HepG2 (cell line): ENCODE data around the gene TCAP. TPM values are rescaled to one million over a fixed set of nuclear protein-coding genes. Genes with fewer than 3 reads are reported as not detected.

Source experiments
- ATAC-seq: fragments of 200-7000 bp; cut with Tn5 transposase; 3 replicates; pipeline ENCODE4 v1.9.1; 2020; ENCODE audit warnings: mild to moderate bottlenecking, moderate library complexity
- BruUV-seq: library from RNA; stranded (reverse); fragments of 400-500 nt; replicated peaks from 2 replicates; lab custom pipeline; 2021; lab: Mats Ljungman, UMichigan
- CTCF ChIA-PET: fragments of 300-600 bp; formaldehyde crosslinking; extraction: SDS; loops from one replicate; lab custom pipeline; 2021; ENCODE audit warnings: low total read pairs, inconsistent platforms, low intra/inter-chr PET ratio; lab: Yijun Ruan, JAX
- POLR2A ChIA-PET: fragments of 350-600 bp; sonication (Branson Sonifier 250); formaldehyde crosslinking; loops from one replicate; lab custom pipeline; 2020; ENCODE audit warnings: antibody characterized with exemption, inconsistent platforms; lab: Yijun Ruan, JAX
- DNase-seq: peaks from one replicate; pipeline ENCODE4 v3.0.0-alpha.2; 2015; ENCODE audit warnings: low spot score
- FAIRE-seq: peaks from 3 replicates; lab custom pipeline; 2011; peaks lifted over from hg19 to GRCh38; lab: Jason Lieb, UNC
- H2AFZ ChIP-seq: one replicate; pipeline ENCODE4 v1.6.1; 2011; ENCODE audit warnings: low read length, inconsistent platforms
- H3K27ac ChIP-seq: fragments of 300-600 bp; 3 replicates; pipeline ENCODE4 v1.8.0; 2011; ENCODE audit warnings: mixed run types, mild to moderate bottlenecking, mixed read lengths, low read length, inconsistent platforms; ENCODE audit not compliant: insufficient read depth; ENCODE audit errors: extremely low read length
- H3K27me3 ChIP-seq, 2 experiments: fragments of 200-600 bp in 1 of 2; 2 replicates in 1 of 2; 3 replicates in 1 of 2; pipeline versions ENCODE4 v1.6.0 to v1.8.0; 2011; ENCODE audit warnings: low read length in 2 of 2, mild to moderate bottlenecking in 2 of 2, moderate library complexity in 2 of 2, inconsistent platforms in 1 of 2; ENCODE audit not compliant: insufficient read depth in 2 of 2, control insufficient read depth in 1 of 2
- H3K36me3 ChIP-seq, 2 experiments: fragments of 200-600 bp in 1 of 2; replicated peaks in 1 of 2; 2 replicates in 1 of 2; 3 replicates in 1 of 2; pipeline versions ENCODE4 v1.5.1 to v1.8.0; 2011; ENCODE audit warnings: low read length in 2 of 2, inconsistent platforms in 1 of 2; ENCODE audit not compliant: insufficient read depth in 2 of 2, control insufficient read depth in 1 of 2
- H3K4me1 ChIP-seq: 2 replicates; pipeline ENCODE4 v1.5.1; 2012; ENCODE audit warnings: low read length, inconsistent platforms; ENCODE audit not compliant: insufficient read depth
- H3K4me2 ChIP-seq: 2 replicates; pipeline ENCODE4 v1.6.0; 2011; ENCODE audit warnings: low read depth, low read length, inconsistent platforms
- H3K4me3 ChIP-seq, 3 experiments: fragments of 200-600 bp in 1 of 3; sonication (generic), shearing (Covaris generic) in 1 of 3; replicated peaks in 1 of 3; 2 replicates each; pipeline ENCODE4 v1.5.1; 2011 to 2016; ENCODE audit warnings: low read length in 3 of 3, inconsistent platforms in 2 of 3, low read depth in 2 of 3, mild to moderate bottlenecking in 2 of 3, control low read depth in 1 of 3, mixed read lengths in 1 of 3; ENCODE audit not compliant: insufficient read depth in 1 of 3
- H3K79me2 ChIP-seq: one replicate; pipeline ENCODE4 v1.6.1; 2011; ENCODE audit warnings: low read length, inconsistent platforms; ENCODE audit not compliant: insufficient read depth
- H3K9ac ChIP-seq: 2 replicates; pipeline ENCODE4 v1.6.0; 2011; ENCODE audit warnings: mild to moderate bottlenecking, low read depth, low read length, inconsistent platforms; ENCODE audit not compliant: insufficient read depth
- H3K9me3 ChIP-seq: 2 replicates; pipeline ENCODE4 v1.5.1; 2012; ENCODE audit warnings: mild to moderate bottlenecking, low read length
- H4K20me1 ChIP-seq: 2 replicates; pipeline ENCODE4 v1.6.0; 2011; ENCODE audit warnings: inconsistent platforms, mild to moderate bottlenecking, low read length, moderate library complexity; ENCODE audit not compliant: insufficient read depth
- CENPBD1 ChIP-seq: sonication (generic); formaldehyde crosslinking; IDR thresholded peaks from 2 replicates; pipeline ENCODE4 v1.8.0; 2022; ENCODE audit warnings: missing genetic modification reagents, low read depth, mild to moderate bottlenecking, borderline replicate concordance
- MAFG ChIP-seq: sonication (generic); formaldehyde crosslinking; IDR thresholded peaks from 2 replicates; pipeline ENCODE4 v1.5.1; 2020; ENCODE audit warnings: mild to moderate bottlenecking, missing genetic modification reagents
- NFKBIZ ChIP-seq: IDR thresholded peaks from 2 replicates; pipeline ENCODE4 v1.6.1; 2018; ENCODE audit warnings: missing genetic modification reagents, missing compliant biosample characterization
- PHF8 ChIP-seq: sonication (generic); formaldehyde crosslinking; IDR thresholded peaks from 2 replicates; pipeline ENCODE4 v1.5.0; 2020; ENCODE audit warnings: missing genetic modification reagents
- PREB ChIP-seq: sonication (generic); formaldehyde crosslinking; IDR thresholded peaks from 2 replicates; pipeline ENCODE4 v1.4.0; 2020; ENCODE audit warnings: missing genetic modification reagents
- RCOR2 ChIP-seq: IDR thresholded peaks from 2 replicates; pipeline ENCODE4 v1.6.1; 2016; ENCODE audit warnings: missing biosample characterization, missing genetic modification reagents
- RERE ChIP-seq: IDR thresholded peaks from 2 replicates; pipeline ENCODE4 v1.6.1; 2016; ENCODE audit warnings: low read depth, missing genetic modification reagents, missing compliant biosample characterization
- REXO4 ChIP-seq: sonication (generic); formaldehyde crosslinking; IDR thresholded peaks from 2 replicates; pipeline ENCODE4 v1.8.0; 2022; ENCODE audit warnings: missing genetic modification reagents, mild to moderate bottlenecking, borderline replicate concordance
- ZMAT5 ChIP-seq: sonication (generic); formaldehyde crosslinking; IDR thresholded peaks from 2 replicates; pipeline ENCODE4 v1.5.0; 2020; ENCODE audit warnings: mild to moderate bottlenecking, low read depth, missing genetic modification reagents, borderline replicate concordance
- ZMYM4 ChIP-seq: sonication (generic); formaldehyde crosslinking; IDR thresholded peaks from 2 replicates; pipeline ENCODE4 v1.8.1; 2023; ENCODE audit warnings: mild to moderate bottlenecking, missing genetic modification reagents
- ZNF354B ChIP-seq: sonication (generic); formaldehyde crosslinking; IDR thresholded peaks from 2 replicates; pipeline ENCODE4 v1.8.0; 2022; ENCODE audit warnings: mild to moderate bottlenecking, missing genetic modification reagents
- ZNF556 ChIP-seq: sonication (generic); formaldehyde crosslinking; IDR thresholded peaks from 2 replicates; pipeline ENCODE4 v1.4.0; 2020; ENCODE audit warnings: mild to moderate bottlenecking, missing genetic modification reagents, borderline replicate concordance
- ZNF574 ChIP-seq: sonication (generic); formaldehyde crosslinking; IDR thresholded peaks from 2 replicates; pipeline ENCODE4 v1.4.0; 2020; ENCODE audit warnings: missing genetic modification reagents
- ZNF746 ChIP-seq: sonication (generic); formaldehyde crosslinking; IDR thresholded peaks from 2 replicates; pipeline ENCODE4 v1.8.0; 2022; ENCODE audit warnings: mild to moderate bottlenecking, missing genetic modification reagents
- WGBS: methylation state at CpG from one replicate; pipeline ENCODE4 v1.1.6; 2017; ENCODE audit warnings: low lambda C conversion rate; 5-methylcytosine and 5-hydroxymethylcytosine counted together
- in situ Hi-C: cut with HindIII; loops from 2 replicates; pipeline ENCODE4 v1.10.0; 2017; ENCODE audit warnings: low pct_unique_long_range_greater_than_20kb; ENCODE audit not compliant: extremely low pct_ligation_motif_present
- intact Hi-C: fragments of 100-400 bp; cut with micrococcal nuclease; formaldehyde crosslinking; loops from one replicate; pipeline ENCODE4 v1.10.0; 2022; ENCODE audit not compliant: unreplicated experiment
- polyA plus RNA-seq, 8 experiments: library from polyadenylated mRNA; depleted of rRNA in 3 of 8; stranded (reverse) in 7 of 8; unstranded in 1 of 8; fragments of >200 nt; fragmentation: Illumina TruSeq in 4 of 8; extraction: Trizol in 4 of 8; gene quantifications; 2 replicates each; pipeline versions ENCODE4 v1.2.1 to v1.2.3, GENCODE V29; 2011 to 2016; ENCODE audit warnings: low read depth in 4 of 8, missing spikeins in 1 of 8, mixed read lengths in 1 of 8; ENCODE audit not compliant: insufficient read depth in 1 of 8
- total RNA-seq, 5 experiments: library from RNA; depleted of rRNA; stranded (reverse); fragments of >200 nt; fragmentation: Illumina TruSeq; extraction: Trizol; gene quantifications; 2 replicates each; pipeline ENCODE4 v1.2.3, GENCODE V29; 2016; ENCODE audit warnings: low read depth in 1 of 5

Gene TCAP
- total and polyA plus RNA-seq, 2 of the 13 experiments (the other 11 are each of a cell fraction or from before 2014, with no cell fraction given) = 0.24 to 0.65 TPM

- Histone ChIP-seq H3K9ac (no peak overlapping the region), H2AFZ (no peak overlapping the region), H3K36me3 (peaks cover 5 to 7% of the 10 kb centered on the region in 2 experiments; a peak in 3 of 5 replicates), H3K9me3 (no peaks in the 10 kb centered on the region), H3K27ac (no peak overlapping the region), H3K4me2 (no peak overlapping the region), H3K79me2 (peaks cover 6% of the 10 kb centered on the region), H3K27me3 (no peaks in the 10 kb centered on the region), H3K4me3 (no peak overlapping the region), H4K20me1 (peaks cover 4% of the 10 kb centered on the region; the same call in 1 of the 2 replicates), H3K4me1 (peaks cover 35% of the 10 kb centered on the region)
- intact Hi-C loops (no loop called here), in situ Hi-C loops (no loop called here)
- DNase-seq = no peak
- no peak for ATAC-seq
- FAIRE-seq = no peak
- ChIA-PET POLR2A (interaction anchor here (1.8 kb wide), 1 partner anchor 12 kb away, joined by 8 read pairs; no protein-coding TSS in a partner anchor), CTCF (no interaction called here)
- no TSS peak for BruUV-seq
- WGBS = 92% methylated on average over 11 of the region's 11 CpGs
- TF ChIP-seq ZNF354B (CRISPR knock-in tag) = no peak
- no peak for TF ChIP-seq ZNF574 (CRISPR knock-in tag)
- TF ChIP-seq ZNF556 (CRISPR knock-in tag) = no peak
- no peak for TF ChIP-seq CENPBD1
- TF ChIP-seq PREB (CRISPR knock-in tag) = no peak
- TF ChIP-seq ZNF746 (CRISPR knock-in tag) = no peak
- no peak for TF ChIP-seq MAFG
- TF ChIP-seq ZMAT5 (CRISPR knock-in tag) = no peak
- no peak for TF ChIP-seq ZMYM4 (CRISPR knock-in tag)
- TF ChIP-seq RCOR2 (CRISPR knock-in tag) = no peak
- TF ChIP-seq REXO4 (CRISPR knock-in tag) = no peak
- TF ChIP-seq RERE = no peak
- no peak for TF ChIP-seq NFKBIZ (CRISPR knock-in tag)
- TF ChIP-seq PHF8 (CRISPR knock-in tag) = no peak
Observed at GRCh38 chr17:39650121-39650579, 15.0 kb upstream of the TCAP start.
